Thyroid gland (tissue), 4 donors: ENCODE data around the gene PDZRN3. TPM values are rescaled to one million over a fixed set of nuclear protein-coding genes. Genes with fewer than 3 reads are reported as not detected.

Experiments
- DNase-seq, 2 donors: peaks; one replicate each; pipeline ENCODE4 v3.0.0-alpha.2; 2019
- H3K27ac ChIP-seq, 3 donors: fragments of 200-600 bp; sonication (generic); 1 replicate in 2 of 3; 2 replicates in 1 of 3; pipeline ENCODE4 v1.5.1; 2016 to 2019; ENCODE audit warnings: mild to moderate bottlenecking in 1 of 3, moderate library complexity in 1 of 3
- H3K27me3 ChIP-seq: fragments of 200-600 bp; sonication (generic); one replicate; pipeline ENCODE4 v1.5.1; 2019
- H3K36me3 ChIP-seq, 2 donors: fragments of 200-600 bp; sonication (generic); one replicate each; pipeline ENCODE4 v1.5.1; 2016 to 2019
- H3K4me1 ChIP-seq, 2 donors: fragments of 200-600 bp; sonication (generic); one replicate each; pipeline ENCODE4 v1.5.1; 2017 to 2019
- H3K4me3 ChIP-seq, 3 donors: fragments of 200-600 bp; sonication (generic); replicated peaks in 1 of 3; 1 replicate in 2 of 3; 2 replicates in 1 of 3; pipeline ENCODE4 v1.5.1; 2016; ENCODE audit warnings: mild to moderate bottlenecking in 1 of 3
- H3K9me3 ChIP-seq: fragments of 200-600 bp; sonication (generic); one replicate; pipeline ENCODE4 v1.5.1; 2017
- POLR2A ChIP-seq, 2 donors: fragments of 450-650 bp; IDR thresholded peaks; one replicate each; pipeline ENCODE4 v1.6.1; 2017; ENCODE audit warnings: antibody characterized with exemption in 2 of 2, mild to moderate bottlenecking in 2 of 2, moderate library complexity in 1 of 2
- WGBS, 2 donors: methylation state at CpG; one replicate each; pipeline ENCODE4 v1.1.5; 2017; 5-methylcytosine and 5-hydroxymethylcytosine counted together
- intact Hi-C: fragments of 100-400 bp; cut with DNase I; formaldehyde crosslinking; loops from one replicate; pipeline ENCODE4 v1.15.1; 2023
- total RNA-seq, 4 donors: library from RNA; depleted of rRNA; stranded (reverse); fragments of >200 nt; gene quantifications; one replicate each; pipeline ENCODE4 v1.2.3, GENCODE V29; 2016
- TF ChIP-seq, protein P1 (sequence below), 6 experiments: fragments of 200-600 bp in 3 of 6; fragments of 450-650 bp in 3 of 6; sonication (generic) in 3 of 6; IDR thresholded peaks; one replicate each; pipeline ENCODE4 v1.5.1; 2016 to 2019; ENCODE audit warnings: antibody characterized with exemption in 6 of 6, mild to moderate bottlenecking in 2 of 6, inconsistent platforms in 1 of 6, moderate library complexity in 1 of 6

The PDZRN3 gene
- total RNA-seq, 4 donors from 2014 or later = 4.4 to 8.3 (median 6.0) TPM

DNA sequence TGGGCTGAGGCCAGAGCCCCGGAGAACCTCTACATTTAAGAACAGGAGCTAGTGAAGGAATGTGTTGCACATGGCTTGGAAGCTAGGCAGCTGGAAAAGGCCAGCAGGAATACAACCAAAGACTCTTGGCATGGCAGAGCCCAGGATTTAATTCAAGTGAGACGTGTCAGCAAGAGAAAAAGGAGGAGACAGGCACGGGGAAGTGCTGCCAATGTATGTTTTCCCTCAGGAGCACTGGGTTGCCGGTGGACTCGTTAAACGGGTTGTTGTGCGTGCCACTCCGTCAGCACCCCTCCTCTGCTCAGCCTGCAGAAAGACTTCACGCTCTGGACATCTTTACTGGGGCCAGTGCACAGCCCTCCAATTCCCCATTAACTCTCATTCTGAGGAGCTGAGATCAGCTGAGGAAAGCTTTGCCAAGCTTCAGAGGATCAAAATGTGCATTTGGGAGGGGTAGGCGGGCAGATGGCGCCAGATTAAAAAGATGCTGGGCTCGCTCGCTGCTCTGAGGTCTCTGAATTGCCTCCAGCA lies 103.7 kb downstream of the PDZRN3 start:
- Histone ChIP-seq H3K4me1 (peaks cover 0 to 7% of the 10 kb centered on the region in 2 donors), H3K4me3 (no peak overlapping the region), H3K36me3 (no peaks in the 10 kb centered on the region), H3K27me3 (no peaks in the 10 kb centered on the region), H3K9me3 (no peaks in the 10 kb centered on the region), H3K27ac (no peak overlapping the region)
- DNase-seq = peak; percentile 22 to 40
- intact Hi-C loops = no loop called here
- TF ChIP-seq, protein P1, sequence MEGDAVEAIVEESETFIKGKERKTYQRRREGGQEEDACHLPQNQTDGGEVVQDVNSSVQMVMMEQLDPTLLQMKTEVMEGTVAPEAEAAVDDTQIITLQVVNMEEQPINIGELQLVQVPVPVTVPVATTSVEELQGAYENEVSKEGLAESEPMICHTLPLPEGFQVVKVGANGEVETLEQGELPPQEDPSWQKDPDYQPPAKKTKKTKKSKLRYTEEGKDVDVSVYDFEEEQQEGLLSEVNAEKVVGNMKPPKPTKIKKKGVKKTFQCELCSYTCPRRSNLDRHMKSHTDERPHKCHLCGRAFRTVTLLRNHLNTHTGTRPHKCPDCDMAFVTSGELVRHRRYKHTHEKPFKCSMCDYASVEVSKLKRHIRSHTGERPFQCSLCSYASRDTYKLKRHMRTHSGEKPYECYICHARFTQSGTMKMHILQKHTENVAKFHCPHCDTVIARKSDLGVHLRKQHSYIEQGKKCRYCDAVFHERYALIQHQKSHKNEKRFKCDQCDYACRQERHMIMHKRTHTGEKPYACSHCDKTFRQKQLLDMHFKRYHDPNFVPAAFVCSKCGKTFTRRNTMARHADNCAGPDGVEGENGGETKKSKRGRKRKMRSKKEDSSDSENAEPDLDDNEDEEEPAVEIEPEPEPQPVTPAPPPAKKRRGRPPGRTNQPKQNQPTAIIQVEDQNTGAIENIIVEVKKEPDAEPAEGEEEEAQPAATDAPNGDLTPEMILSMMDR (IDR thresholded peaks at IDR 0.05) = no peak
- no peak for TF ChIP-seq POLR2A (IDR thresholded peaks at IDR 0.05)
- WGBS, 2 donors = 26 to 28% methylated on average over 13 of the region's 13 CpGs

DNA sequence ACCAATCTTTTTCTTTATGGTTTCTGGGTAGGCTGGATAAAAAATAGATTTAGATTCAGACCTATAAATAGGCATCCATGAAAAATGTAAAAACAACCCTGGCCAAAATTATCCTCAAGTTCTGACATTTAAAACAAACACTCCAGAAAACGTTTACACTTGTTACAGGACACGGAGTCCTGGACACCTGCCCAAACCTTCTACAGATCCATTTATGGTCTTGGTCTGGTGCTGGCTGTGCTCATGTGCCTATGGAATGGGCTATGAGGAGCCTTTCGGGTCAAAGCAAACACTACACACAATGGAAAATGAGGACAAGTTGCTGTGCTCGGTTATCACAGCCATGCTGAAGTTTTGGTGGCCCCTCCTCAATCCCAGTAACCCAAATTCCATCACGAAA lies 108.1 kb downstream of the PDZRN3 start:
- Histone ChIP-seq H3K36me3 (no peaks in the 10 kb centered on the region), H3K9me3 (no peaks in the 10 kb centered on the region), H3K4me1 (peaks cover 0 to 7% of the 10 kb centered on the region in 2 donors), H3K4me3 (no peak overlapping the region), H3K27me3 (no peaks in the 10 kb centered on the region), H3K27ac (no peak overlapping the region)
- intact Hi-C loops = no loop called here
- peak; percentile 11 to 18 for DNase-seq
- 33 to 44% methylated on average over 5 of the region's 5 CpGs for WGBS, 2 donors
- TF ChIP-seq, protein P1 (IDR thresholded peaks at IDR 0.05) = no peak
- TF ChIP-seq POLR2A (IDR thresholded peaks at IDR 0.05) = no peak

DNA sequence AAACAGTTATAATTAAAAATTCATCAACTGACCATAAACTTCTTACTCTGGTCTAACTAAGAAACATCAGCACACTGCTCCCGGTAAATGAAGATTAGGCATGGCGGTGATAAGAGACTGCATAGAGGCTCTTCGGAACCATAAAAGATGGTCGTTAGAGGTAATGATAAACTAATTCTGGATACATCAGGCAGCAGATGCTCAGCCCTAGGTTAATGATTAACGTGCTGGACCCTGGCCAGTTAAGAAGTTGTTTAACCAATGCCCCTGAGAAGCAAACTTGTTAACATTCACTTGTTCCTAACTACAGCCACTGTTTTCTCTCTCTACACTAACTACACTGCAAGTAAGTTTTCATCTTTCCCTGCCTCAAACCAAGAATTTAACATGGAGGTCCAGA lies 111.5 kb downstream of the PDZRN3 start:
- no peak for TF ChIP-seq POLR2A (IDR thresholded peaks at IDR 0.05)
- TF ChIP-seq, protein P1 (IDR thresholded peaks at IDR 0.05) = no peak
- Histone ChIP-seq H3K27ac (no peak overlapping the region), H3K9me3 (no peaks in the 10 kb centered on the region), H3K4me1 (no peaks in the 10 kb centered on the region), H3K36me3 (no peaks in the 10 kb centered on the region), H3K4me3 (no peak overlapping the region), H3K27me3 (no peaks in the 10 kb centered on the region)
- WGBS, 2 donors = 81 to 84% methylated on average over 5 of the region's 5 CpGs
- intact Hi-C loops = no loop called here
- DNase-seq = no peak

DNA sequence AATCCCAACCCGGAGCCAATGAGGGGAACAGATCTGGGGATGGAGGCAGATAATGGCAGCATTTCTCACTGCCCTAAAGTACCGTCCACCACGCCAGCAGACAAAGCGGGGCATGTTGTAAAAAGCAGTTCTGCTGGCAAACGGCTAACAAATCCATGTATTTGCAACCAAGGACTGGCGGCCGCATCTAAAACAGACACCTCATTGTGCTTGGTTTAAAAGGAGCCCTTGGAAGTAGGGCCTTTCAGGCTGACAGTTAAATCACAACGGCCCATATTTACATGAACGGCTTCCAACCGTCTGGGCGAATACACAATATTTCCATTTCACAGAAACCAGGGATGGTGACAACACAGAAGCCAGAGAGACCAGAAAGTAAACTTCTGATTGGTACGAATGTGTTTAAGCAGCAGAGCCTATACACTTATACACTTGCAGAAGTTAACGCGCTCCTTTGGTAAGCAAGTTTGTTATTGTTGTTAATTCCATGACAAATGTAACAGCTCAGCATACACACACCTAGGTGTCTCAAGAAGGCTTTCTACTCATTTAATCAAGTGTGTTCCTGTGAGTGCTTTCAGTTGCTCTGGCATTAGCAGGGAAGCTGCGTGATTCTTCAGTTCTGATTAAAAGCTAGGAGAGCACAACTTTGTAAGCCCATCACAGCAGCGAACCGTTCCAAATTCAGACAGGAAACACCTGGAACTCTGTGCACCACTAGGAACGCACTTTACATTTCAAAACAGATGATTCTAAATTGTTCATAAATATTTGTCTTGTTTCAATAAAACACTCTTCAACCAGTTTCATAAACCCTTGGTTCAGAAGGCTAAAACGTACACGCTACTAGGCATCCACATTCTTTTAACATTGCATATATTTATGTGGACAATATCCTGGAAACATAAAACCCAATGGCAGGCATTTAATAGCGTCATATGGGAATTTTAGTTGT lies 112.9 kb downstream of the PDZRN3 start:
- no peaks in the 10 kb centered on the region for H3K9me3 ChIP-seq
- H3K36me3 ChIP-seq = no peaks in the 10 kb centered on the region
- H3K4me1 ChIP-seq = no peaks in the 10 kb centered on the region
- H3K4me3 ChIP-seq = no peak overlapping the region
- intact Hi-C loops = no loop called here
- H3K27me3 ChIP-seq = no peaks in the 10 kb centered on the region
- 82 to 83% methylated on average over 21 of the region's 21 CpGs for WGBS, 2 donors
- H3K27ac ChIP-seq = no peak overlapping the region
- TF ChIP-seq POLR2A (IDR thresholded peaks at IDR 0.05) = no peak
- TF ChIP-seq, protein P1 (IDR thresholded peaks at IDR 0.05) = no peak
- no peak for DNase-seq

DNA sequence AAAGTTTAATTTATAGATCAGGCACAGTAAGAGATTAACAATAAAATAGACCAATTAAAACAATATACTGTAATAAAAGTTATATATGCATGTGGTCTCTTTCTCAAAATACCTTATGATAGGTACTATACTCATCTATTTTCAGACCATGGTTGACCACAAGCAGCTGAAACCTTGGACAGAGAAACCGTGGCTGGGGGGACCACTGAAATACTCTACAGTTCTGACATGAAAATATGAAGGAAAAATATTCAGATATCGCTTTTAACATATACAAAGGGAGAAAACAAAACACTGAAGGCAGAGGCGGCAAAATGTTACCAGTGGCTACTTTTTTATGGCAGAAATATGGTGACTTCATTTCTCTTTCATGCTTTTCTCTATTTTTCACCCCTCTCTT lies 114.0 kb downstream of the PDZRN3 start:
- no peaks in the 10 kb centered on the region for H3K36me3 ChIP-seq
- TF ChIP-seq, protein P1 (IDR thresholded peaks at IDR 0.05) = no peak
- TF ChIP-seq POLR2A (IDR thresholded peaks at IDR 0.05) = no peak
- no peaks in the 10 kb centered on the region for H3K4me1 ChIP-seq
- no peak overlapping the region for H3K27ac ChIP-seq
- no peak for DNase-seq
- intact Hi-C loops = no loop called here
- no peaks in the 10 kb centered on the region for H3K9me3 ChIP-seq
- 94 to 97% methylated on average over 3 of the region's 3 CpGs for WGBS, 2 donors
- H3K4me3 ChIP-seq = no peak overlapping the region
- H3K27me3 ChIP-seq = no peaks in the 10 kb centered on the region
